KOPT-K1 (cell line): ENCODE data around the gene CPN2.

Experiments
- H3K27ac ChIP-seq: fragments of 200-600 bp; sonication (generic); 2 replicates; pipeline ENCODE4 v1.5.1; 2016; ENCODE audit warnings: antibody characterized with exemption, mild to moderate bottlenecking, low read depth, low read length; ENCODE audit not compliant: poor library complexity, severe bottlenecking
- H3K36me3 ChIP-seq: fragments of 200-600 bp; sonication (generic); 2 replicates; pipeline ENCODE4 v1.5.1; 2017; ENCODE audit warnings: antibody characterized with exemption, mild to moderate bottlenecking, low read length, moderate library complexity; ENCODE audit not compliant: insufficient read depth
- H3K9me3 ChIP-seq: fragments of 200-600 bp; sonication (generic); 2 replicates; pipeline ENCODE4 v1.5.1; 2017; ENCODE audit warnings: antibody characterized with exemption, low read length, mild to moderate bottlenecking; ENCODE audit not compliant: insufficient read depth, poor library complexity, severe bottlenecking

CPN2 gene

GRCh38 chr3:194351080-194351672 lies at the start of gene CPN2:
CPN2 (minus strand) TSS chr3:194351328; CDS start chr3:194342702, 8,626 bp downstream.
- Histone ChIP-seq H3K9me3 (no peaks in the 10 kb centered on the region), H3K27ac (no peak within 1 kb of the TSS), H3K36me3 (no peaks in the 10 kb centered on the region)

GRCh38 chr3:194399874-194400411 lies 48.8 kb upstream of the CPN2 start:
- Histone ChIP-seq H3K36me3 (peaks cover 12% of the 10 kb centered on the region), H3K27ac (no peak overlapping the region), H3K9me3 (no peaks in the 10 kb centered on the region)

GRCh38 chr3:194399166-194399565 lies 48.0 kb upstream of the CPN2 start, which contains the start of gene GP5:
GP5 (minus strand) TSS chr3:194399266; CDS start chr3:194398282, 984 bp downstream.
- Histone ChIP-seq H3K36me3 (peaks cover 7% of the 10 kb centered on the region), H3K27ac (no peak within 1 kb of the TSS), H3K9me3 (no peaks in the 10 kb centered on the region)

- H3K27ac ChIP-seq: no peak overlapping the region
Measured at GRCh38 chr3:194397757-194398312, 46.7 kb upstream of the CPN2 start.

GRCh38 chr3:194396859-194397756 lies 46.0 kb upstream of the CPN2 start:
- Histone ChIP-seq H3K36me3 (no peaks in the 10 kb centered on the region), H3K9me3 (no peaks in the 10 kb centered on the region), H3K27ac (peak overlapping the region; percentile 7)

More at GRCh38 chr3:194397757-194398312, 46.7 kb upstream of the CPN2 start:
- Histone ChIP-seq H3K9me3 (no peaks in the 10 kb centered on the region), H3K36me3 (no peaks in the 10 kb centered on the region)

GRCh38 chr3:194396539-194396858 lies 45.4 kb upstream of the CPN2 start:
- Histone ChIP-seq H3K27ac (peak overlapping the region; percentile 7), H3K36me3 (no peaks in the 10 kb centered on the region), H3K9me3 (peaks cover 2% of the 10 kb centered on the region)

- H3K36me3 ChIP-seq: no peaks in the 10 kb centered on the region
- H3K9me3 ChIP-seq: peaks cover 8% of the 10 kb centered on the region
- H3K27ac ChIP-seq: peak overlapping the region; percentile 20
Measured at GRCh38 chr3:194395778-194396538, 44.8 kb upstream of the CPN2 start.

GRCh38 chr3:194395212-194395611 lies 44.1 kb upstream of the CPN2 start:
- no peak overlapping the region for H3K27ac ChIP-seq
- no peaks in the 10 kb centered on the region for H3K36me3 ChIP-seq
- peaks cover 15% of the 10 kb centered on the region for H3K9me3 ChIP-seq

- Histone ChIP-seq H3K9me3 (peaks cover 26% of the 10 kb centered on the region), H3K36me3 (no peaks in the 10 kb centered on the region)
Measured at GRCh38 chr3:194392576-194392975, 41.4 kb upstream of the CPN2 start.

GRCh38 chr3:194390835-194391234 lies 39.7 kb upstream of the CPN2 start:
- Histone ChIP-seq H3K36me3 (no peaks in the 10 kb centered on the region), H3K27ac (no peak overlapping the region), H3K9me3 (peaks cover 26% of the 10 kb centered on the region)

More at GRCh38 chr3:194392576-194392975, 41.4 kb upstream of the CPN2 start:
- H3K27ac ChIP-seq: no peak overlapping the region

GRCh38 chr3:194389269-194389668 lies 38.1 kb upstream of the CPN2 start:
- Histone ChIP-seq H3K27ac (no peak overlapping the region), H3K36me3 (no peaks in the 10 kb centered on the region), H3K9me3 (peaks cover 26% of the 10 kb centered on the region)

- Histone ChIP-seq H3K9me3 (peaks cover 26% of the 10 kb centered on the region), H3K36me3 (no peaks in the 10 kb centered on the region), H3K27ac (no peak overlapping the region)
Measured at GRCh38 chr3:194387926-194388418, 36.8 kb upstream of the CPN2 start.

GRCh38 chr3:194387276-194387675 lies 36.1 kb upstream of the CPN2 start:
- H3K36me3 ChIP-seq: no peaks in the 10 kb centered on the region
- peaks cover 26% of the 10 kb centered on the region for H3K9me3 ChIP-seq
- no peak overlapping the region for H3K27ac ChIP-seq

- Histone ChIP-seq H3K27ac (no peak overlapping the region), H3K9me3 (peaks cover 25% of the 10 kb centered on the region), H3K36me3 (no peaks in the 10 kb centered on the region)
Measured at GRCh38 chr3:194386648-194387047, 35.5 kb upstream of the CPN2 start.
